Hippocampal formation (tissue), 2 donors: ENCODE data around the gene MUC5B.
"Not testable (repeated sequence)": the region's sequence is repeated elsewhere in the genome, so short reads cannot be mapped to it uniquely, and the experiment has no call there.

Experiments used
- DNase-seq, 2 donors: peaks; one replicate each; lab custom pipeline; 2025; lab: John Stamatoyannopoulos, UW

The MUC5B gene

GRCh38 chr11:1250411-1250810 lies 27.5 kb downstream of the MUC5B start:
- DNase-seq, result not testable (repeated sequence)

DNA sequence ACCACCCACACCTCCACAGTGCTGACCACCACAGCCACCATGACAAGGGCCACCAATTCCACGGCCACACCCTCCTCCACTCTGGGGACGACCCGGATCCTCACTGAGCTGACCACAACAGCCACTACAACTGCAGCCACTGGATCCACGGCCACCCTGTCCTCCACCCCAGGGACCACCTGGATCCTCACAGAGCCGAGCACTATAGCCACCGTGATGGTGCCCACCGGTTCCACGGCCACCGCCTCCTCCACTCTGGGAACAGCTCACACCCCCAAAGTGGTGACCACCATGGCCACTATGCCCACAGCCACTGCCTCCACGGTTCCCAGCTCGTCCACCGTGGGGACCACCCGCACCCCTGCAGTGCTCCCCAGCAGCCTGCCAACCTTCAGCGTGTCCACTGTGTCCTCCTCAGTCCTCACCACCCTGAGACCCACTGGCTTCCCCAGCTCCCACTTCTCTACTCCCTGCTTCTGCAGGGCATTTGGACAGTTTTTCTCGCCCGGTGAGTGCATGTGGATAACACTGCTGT lies 28.4 kb downstream of the MUC5B start:
- no peak for DNase-seq

DNA sequence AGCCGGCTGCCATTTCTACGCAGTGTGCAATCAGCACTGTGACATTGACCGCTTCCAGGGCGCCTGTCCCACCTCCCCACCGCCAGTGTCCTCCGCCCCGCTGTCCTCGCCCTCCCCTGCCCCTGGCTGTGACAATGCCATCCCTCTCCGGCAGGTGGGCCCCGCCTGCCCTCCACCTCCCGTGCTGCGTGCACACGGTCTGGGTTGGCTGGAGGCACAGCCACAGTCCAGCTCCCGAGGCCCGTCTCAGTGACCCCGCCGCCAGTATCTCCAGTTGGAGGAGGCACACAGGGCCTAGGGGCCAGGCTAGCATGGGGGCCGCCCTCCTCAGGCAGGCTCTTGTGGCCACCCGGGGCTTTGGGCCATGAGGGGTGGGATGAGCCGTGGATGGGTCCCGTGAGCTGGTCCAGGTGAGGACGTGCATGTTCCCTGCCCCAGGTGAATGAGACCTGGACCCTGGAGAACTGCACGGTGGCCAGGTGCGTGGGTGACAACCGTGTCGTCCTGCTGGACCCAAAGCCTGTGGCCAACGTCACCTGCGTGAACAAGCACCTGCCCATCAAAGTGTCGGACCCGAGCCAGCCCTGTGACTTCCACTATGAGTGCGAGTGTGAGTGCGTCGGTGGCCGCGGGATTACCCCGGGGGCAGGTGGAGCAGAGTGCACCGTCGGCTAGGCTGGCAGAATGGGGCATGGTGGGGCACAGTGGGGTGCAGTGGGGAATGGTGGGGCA lies 29.7 kb downstream of the MUC5B start:
- no peak for DNase-seq

DNA sequence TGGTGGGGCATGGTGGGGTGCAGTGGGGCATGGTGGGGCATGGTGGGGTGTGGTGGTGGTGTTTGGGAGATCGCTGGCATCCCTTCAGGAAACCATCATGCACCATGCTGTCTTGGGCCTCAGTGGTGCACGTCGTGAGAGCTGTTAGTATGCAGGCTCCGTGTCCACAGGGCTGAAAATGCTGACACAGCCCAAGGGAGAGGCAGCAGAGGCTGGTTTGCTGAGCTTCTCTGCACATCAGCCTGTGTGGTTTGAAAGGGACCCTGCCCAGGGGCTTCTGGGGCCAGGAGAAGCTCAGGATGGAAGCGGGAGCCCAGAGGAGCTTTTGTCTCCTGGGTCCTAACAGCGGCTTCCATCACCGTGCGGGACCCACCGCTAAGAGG lies 30.2 kb downstream of the MUC5B start:
- no peak for DNase-seq

- no peak for DNase-seq
These were observed 31.3 kb downstream of the MUC5B start for GRCh38 chr11:1254086-1254648.

DNA sequence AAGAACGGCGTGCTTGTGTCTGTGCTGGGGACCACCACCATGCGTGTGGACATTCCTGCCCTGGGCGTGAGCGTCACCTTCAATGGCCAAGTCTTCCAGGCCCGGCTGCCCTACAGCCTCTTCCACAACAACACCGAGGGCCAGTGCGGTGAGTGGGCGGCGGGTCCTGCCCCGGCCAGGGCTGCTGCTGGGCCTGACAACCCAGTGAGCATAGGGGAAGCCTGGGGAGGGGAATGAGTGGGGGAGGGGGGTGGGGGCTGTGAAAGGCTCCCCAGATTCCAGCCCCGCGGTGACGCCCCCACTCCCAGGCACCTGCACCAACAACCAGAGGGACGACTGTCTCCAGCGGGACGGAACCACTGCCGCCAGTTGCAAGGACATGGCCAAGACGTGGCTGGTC lies 31.9 kb downstream of the MUC5B start:
- DNase-seq, result no peak

DNA sequence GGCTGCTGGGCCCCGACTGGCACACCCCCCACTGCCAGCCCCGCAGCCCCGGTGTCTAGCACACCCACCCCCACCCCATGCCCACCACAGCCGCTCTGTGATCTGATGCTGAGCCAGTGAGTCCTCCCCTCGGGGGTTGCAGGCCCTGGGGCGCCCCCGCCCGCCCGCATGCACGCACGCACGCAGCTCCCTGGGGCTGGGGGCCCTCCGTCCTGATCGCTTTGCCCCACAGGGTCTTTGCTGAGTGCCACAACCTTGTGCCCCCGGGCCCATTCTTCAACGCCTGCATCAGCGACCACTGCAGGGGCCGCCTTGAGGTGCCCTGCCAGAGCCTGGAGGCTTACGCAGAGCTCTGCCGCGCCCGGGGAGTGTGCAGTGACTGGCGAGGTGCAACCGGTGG lies 32.3 kb downstream of the MUC5B start:
- DNase-seq, result no peak

- DNase-seq, result no peak
These were observed 33.6 kb downstream of the MUC5B start for GRCh38 chr11:1256257-1257045.

- DNase-seq, result no peak
These were observed 34.5 kb downstream of the MUC5B start for GRCh38 chr11:1257366-1257765.

DNA sequence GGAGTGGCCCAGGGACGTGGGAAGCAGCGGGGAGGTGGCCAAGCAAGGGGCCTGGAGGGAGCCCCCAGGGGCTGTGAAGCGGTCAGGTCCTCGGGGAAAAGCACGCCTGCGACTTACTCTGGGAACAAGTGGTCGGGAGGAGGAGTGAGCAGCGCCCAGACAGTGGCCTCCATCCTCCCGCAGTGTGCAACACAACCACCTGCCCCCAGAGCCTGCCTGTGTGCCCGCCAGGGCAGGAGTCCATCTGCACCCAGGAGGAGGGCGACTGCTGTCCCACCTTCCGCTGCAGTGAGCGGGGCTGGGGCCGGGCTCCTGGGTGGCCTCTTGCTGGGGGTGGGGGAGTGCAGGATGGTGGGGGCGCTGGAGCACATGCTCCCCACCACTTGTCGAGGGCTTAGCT lies 35.0 kb downstream of the MUC5B start:
- no peak for DNase-seq

GRCh38 chr11:1258401-1259075 lies 35.7 kb downstream of the MUC5B start:
- DNase-seq, result no peak

- DNase-seq, result no peak
These were observed 36.2 kb downstream of the MUC5B start for GRCh38 chr11:1259076-1259461.

DNA sequence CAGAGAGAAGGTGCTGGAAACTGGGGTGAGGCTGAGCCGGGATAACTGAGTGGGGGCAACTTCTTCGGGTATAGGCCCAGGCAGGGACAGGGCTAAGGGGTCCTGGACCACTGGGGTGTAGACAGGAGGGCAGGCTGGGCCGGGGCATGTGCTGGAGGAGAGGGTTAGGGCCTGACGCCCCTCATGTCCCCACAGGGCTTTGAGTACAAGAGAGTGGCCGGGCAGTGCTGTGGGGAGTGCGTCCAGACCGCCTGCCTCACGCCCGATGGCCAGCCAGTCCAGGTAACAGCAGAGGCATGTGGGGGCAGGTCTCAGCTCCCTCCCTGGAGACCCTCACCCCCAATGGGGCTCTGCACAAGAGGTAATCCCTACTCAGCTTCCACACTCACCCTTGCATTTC lies 36.7 kb downstream of the MUC5B start:
- no peak for DNase-seq

- DNase-seq, result no peak
These were observed 37.2 kb downstream of the MUC5B start for GRCh38 chr11:1260023-1260501.

DNA sequence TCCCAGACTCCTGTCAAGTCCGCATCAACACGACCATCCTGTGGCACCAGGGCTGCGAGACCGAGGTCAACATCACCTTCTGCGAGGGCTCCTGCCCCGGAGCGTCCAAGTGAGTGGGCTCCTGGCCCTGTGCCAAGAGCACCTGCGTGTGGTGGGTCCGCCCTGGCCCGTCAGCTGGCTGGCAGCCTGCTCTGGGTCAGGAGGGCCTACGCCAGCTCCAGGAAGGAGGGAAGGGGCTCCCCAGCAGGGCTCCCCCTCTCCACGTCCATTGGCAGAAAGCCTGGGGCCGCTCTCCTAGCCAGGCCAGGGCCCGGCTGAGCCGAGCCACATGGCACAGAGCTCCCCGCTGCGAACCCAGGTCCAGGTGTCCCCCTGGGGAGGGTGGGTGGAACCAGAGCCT lies 37.8 kb downstream of the MUC5B start:
- no peak for DNase-seq

DNA sequence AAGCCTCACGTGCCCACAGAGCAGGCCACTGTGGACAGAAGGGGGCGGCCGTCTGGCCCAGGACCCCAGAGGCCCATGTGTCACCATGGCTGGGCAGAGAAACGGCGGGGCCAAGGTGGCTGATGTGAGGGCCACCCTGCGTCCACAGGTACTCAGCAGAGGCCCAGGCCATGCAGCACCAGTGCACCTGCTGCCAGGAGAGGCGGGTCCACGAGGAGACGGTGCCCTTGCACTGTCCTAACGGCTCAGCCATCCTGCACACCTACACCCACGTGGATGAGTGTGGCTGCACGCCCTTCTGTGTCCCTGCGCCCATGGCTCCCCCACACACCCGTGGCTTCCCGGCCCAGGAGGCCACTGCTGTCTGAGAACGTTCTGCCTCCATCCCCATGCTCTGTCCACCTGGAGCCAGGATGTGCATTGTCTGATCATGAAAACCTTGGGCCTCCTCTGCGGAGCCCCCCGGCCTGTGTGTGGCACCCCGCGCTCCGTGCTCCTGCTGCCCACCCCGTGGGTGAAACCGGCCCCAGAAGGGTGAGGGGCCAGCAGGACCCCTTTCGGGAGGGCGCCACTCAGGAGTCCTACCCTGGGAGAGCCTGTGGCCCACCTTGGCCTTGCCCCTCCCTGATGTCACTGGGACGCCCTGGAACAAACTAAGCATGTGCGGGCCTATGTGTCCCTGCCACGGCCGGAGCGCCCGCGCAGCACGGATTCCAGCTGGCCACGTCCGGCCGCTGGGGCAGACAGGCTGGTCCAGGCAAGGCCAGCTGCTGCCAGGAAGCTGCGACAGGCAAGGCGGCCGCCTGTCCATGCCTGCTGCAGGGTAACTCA lies 38.6 kb downstream of the MUC5B start:
- no peak for DNase-seq

DNA sequence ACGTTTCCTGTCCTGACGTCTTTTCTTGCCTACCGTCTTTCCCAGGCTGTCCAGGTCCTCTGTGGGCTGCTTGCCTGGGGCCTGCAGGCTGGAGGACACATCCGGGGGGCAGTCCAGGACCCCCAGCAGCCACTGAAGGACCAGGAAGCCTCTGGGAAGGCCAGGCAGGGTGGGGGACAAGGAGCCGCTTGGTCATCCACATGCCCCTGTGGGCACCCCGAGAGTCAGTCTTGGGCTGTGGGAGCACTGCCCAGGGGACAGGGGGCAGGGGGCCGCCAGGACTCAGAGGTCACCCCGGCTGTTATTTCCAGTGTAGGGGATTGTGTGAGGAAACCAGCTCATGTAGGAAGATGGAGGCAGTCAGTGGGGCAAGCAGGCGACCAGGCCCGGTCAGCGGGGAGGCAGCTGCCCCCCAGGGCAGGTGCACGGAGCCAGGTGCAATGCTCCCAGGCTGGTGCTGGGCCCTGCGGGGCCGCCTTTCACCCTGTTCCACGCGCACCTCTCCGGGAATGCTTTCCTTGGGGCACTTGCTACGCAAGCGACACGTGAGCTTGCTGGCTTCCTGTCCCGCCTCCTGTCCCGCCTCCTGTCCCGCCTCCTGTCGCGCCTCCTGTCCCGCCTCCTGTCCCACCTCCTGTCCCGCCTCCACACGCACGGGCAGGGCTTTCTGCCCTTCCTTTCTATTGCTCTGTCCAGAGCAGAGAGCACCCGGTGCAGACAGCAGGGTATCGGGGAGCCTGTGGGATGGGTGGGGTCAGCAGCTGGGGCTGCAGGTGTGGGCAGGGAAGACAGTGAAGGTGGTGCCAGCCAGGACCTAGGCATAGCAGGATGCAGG lies 39.5 kb downstream of the MUC5B start:
- peak; percentile 84 to 94 for DNase-seq

GRCh38 chr11:1263010-1263409 lies 40.1 kb downstream of the MUC5B start:
- no peak for DNase-seq

- DNase-seq, result peak in 1 of 2 donors; percentile 30
These were observed 41.6 kb downstream of the MUC5B start for GRCh38 chr11:1264444-1264843.

- DNase-seq, result not testable (repeated sequence)
These were observed 42.6 kb downstream of the MUC5B start for GRCh38 chr11:1265480-1265879.
